HEK293T (cell line): ENCODE data around the gene CFAP92.

Experiments
- ARNT ChIP-seq: fragments of 450-650 bp; IDR thresholded peaks from 2 replicates; pipeline ENCODE4 v1.6.1; 2017; ENCODE audit warnings: mild to moderate bottlenecking
- CTBP1 ChIP-seq: fragments of 450-650 bp; IDR thresholded peaks from 2 replicates; pipeline ENCODE4 v1.6.1; 2016; ENCODE audit warnings: borderline replicate concordance
- ELF4 ChIP-seq: fragments of 450-650 bp; IDR thresholded peaks from 2 replicates; pipeline ENCODE4 v1.6.1; 2017; ENCODE audit warnings: antibody characterized with exemption
- FOXA1 ChIP-seq: fragments of 450-650 bp; IDR thresholded peaks from 2 replicates; pipeline ENCODE4 v1.6.1; 2016; ENCODE audit warnings: mild to moderate bottlenecking
- FOXK2 ChIP-seq: fragments of 450-650 bp; IDR thresholded peaks from 2 replicates; pipeline ENCODE4 v1.6.1; 2016; ENCODE audit warnings: mild to moderate bottlenecking
- HDGF ChIP-seq: fragments of 450-650 bp; IDR thresholded peaks from 2 replicates; pipeline ENCODE4 v1.6.1; 2017; ENCODE audit warnings: antibody characterized with exemption, borderline replicate concordance
- L3MBTL2 ChIP-seq: fragments of 450-650 bp; conservative IDR thresholded peaks from 2 replicates; pipeline ENCODE4 v1.6.1; 2016; ENCODE audit warnings: mild to moderate bottlenecking
- NFRKB ChIP-seq: fragments of 450-650 bp; IDR thresholded peaks from 2 replicates; pipeline ENCODE4 v1.6.1; 2016; ENCODE audit warnings: mild to moderate bottlenecking, moderate library complexity
- SP1 ChIP-seq: fragments of 450-650 bp; IDR thresholded peaks from 2 replicates; pipeline ENCODE4 v1.6.1; 2017
- TARDBP ChIP-seq: fragments of 450-650 bp; IDR thresholded peaks from 2 replicates; pipeline ENCODE4 v1.6.1; 2016
- ZNF384 ChIP-seq: fragments of 450-650 bp; IDR thresholded peaks from 2 replicates; pipeline ENCODE4 v1.6.1; 2016
- TF ChIP-seq, protein P1 (sequence below): fragments of 450-650 bp; IDR thresholded peaks from 2 replicates; pipeline ENCODE4 v1.6.1; 2016

DNA sequence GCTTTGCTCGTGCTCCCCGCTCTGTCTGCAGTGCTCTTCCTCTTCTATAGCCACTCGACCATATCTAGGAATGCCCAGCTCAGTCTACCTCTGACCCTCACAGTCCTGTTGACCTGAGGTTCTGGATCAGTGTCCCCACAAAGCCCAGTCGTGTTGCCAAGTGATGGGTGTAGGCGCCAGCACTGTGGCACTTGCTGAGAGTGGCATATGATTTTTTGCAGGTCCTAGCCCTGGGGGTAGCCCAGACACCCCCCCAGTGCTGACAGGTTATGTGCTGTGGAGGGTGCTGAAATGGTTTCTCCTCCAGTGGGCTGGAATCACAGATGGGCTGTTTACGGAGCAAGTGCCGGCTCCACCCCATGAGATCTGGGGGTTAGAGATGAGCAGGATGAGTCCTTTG lies 82.0 kb downstream of the CFAP92 start:
- TF ChIP-seq L3MBTL2 = no peak
- TF ChIP-seq FOXA1 = no peak
- TF ChIP-seq CTBP1 = no peak
- TF ChIP-seq, protein P1, sequence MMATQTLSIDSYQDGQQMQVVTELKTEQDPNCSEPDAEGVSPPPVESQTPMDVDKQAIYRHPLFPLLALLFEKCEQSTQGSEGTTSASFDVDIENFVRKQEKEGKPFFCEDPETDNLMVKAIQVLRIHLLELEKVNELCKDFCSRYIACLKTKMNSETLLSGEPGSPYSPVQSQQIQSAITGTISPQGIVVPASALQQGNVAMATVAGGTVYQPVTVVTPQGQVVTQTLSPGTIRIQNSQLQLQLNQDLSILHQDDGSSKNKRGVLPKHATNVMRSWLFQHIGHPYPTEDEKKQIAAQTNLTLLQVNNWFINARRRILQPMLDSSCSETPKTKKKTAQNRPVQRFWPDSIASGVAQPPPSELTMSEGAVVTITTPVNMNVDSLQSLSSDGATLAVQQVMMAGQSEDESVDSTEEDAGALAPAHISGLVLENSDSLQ = no peak
- TF ChIP-seq ELF4 = no peak
- TF ChIP-seq ZNF384 = no peak
- TF ChIP-seq SP1 = no peak
- no peak for TF ChIP-seq TARDBP
- TF ChIP-seq NFRKB = no peak
- no peak for TF ChIP-seq HDGF
- no peak for TF ChIP-seq ARNT
- no peak for TF ChIP-seq FOXK2
